Esophagus muscularis mucosa (tissue), 4 donors: ENCODE results near the gene ALDH6A1.

Experiments used
- EP300 ChIP-seq: sonication (generic); formaldehyde crosslinking; IDR thresholded peaks from one replicate; pipeline ENCODE4 v1.6.1; 2017; ENCODE audit warnings: antibody characterized with exemption
- POLR2A ChIP-seq: fragments of 450-650 bp; IDR thresholded peaks from one replicate; pipeline ENCODE4 v1.6.1; 2017; ENCODE audit warnings: antibody characterized with exemption, moderate library complexity, mild to moderate bottlenecking, low read depth
- POLR2AphosphoS5 ChIP-seq, 2 donors: sonication (generic); formaldehyde crosslinking; IDR thresholded peaks; one replicate each; pipeline ENCODE4 v1.6.1; 2017; ENCODE audit warnings: antibody characterized with exemption in 2 of 2
- TF ChIP-seq, protein P1 (sequence below), 3 experiments: fragments of 200-600 bp in 2 of 3; fragments of 450-650 bp in 1 of 3; sonication (generic) in 2 of 3; IDR thresholded peaks; one replicate each; pipeline ENCODE4 v1.5.1; 2017 to 2019; ENCODE audit warnings: antibody characterized with exemption in 3 of 3, mild to moderate bottlenecking in 2 of 3, moderate library complexity in 1 of 3

DNA sequence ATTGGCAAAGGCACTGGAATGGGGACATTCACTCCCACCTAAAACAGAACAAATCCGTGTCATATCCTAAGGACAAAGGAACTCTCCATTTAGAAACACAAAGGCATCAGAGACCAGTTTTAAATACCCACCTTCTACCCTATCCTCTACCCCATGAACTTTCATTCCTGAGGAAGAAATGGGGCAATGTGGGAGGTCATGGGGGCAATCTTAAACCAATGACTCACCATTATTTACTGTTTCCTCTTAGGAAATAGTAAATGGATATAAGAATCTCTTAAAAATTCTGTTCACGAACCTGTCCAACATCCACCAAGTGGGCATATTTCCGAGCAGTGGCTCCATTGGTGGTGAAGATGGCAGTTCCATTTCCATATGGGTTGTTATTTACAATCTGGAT, 19.4 kb downstream of the ALDH6A1 start:
- TF ChIP-seq, protein P1, sequence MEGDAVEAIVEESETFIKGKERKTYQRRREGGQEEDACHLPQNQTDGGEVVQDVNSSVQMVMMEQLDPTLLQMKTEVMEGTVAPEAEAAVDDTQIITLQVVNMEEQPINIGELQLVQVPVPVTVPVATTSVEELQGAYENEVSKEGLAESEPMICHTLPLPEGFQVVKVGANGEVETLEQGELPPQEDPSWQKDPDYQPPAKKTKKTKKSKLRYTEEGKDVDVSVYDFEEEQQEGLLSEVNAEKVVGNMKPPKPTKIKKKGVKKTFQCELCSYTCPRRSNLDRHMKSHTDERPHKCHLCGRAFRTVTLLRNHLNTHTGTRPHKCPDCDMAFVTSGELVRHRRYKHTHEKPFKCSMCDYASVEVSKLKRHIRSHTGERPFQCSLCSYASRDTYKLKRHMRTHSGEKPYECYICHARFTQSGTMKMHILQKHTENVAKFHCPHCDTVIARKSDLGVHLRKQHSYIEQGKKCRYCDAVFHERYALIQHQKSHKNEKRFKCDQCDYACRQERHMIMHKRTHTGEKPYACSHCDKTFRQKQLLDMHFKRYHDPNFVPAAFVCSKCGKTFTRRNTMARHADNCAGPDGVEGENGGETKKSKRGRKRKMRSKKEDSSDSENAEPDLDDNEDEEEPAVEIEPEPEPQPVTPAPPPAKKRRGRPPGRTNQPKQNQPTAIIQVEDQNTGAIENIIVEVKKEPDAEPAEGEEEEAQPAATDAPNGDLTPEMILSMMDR (IDR thresholded peaks at IDR 0.05) = no peak
- no peak for TF ChIP-seq POLR2A
- no peak for TF ChIP-seq EP300
- TF ChIP-seq POLR2AphosphoS5 (IDR thresholded peaks at IDR 0.05) = no peak
